CD8-positive, alpha-beta memory T cell (primary cell): ENCODE measurements around the gene C2CD4C. TPM values are rescaled to one million over a fixed set of nuclear protein-coding genes. Genes with fewer than 3 reads are reported as not detected.
"Not testable (repeated sequence)": the region's sequence is repeated elsewhere in the genome, so short reads cannot be mapped to it uniquely, and the experiment has no call there.

Experiments used
- CTCF ChIA-PET: fragments of 350-600 bp; sonication (Branson Sonifier 250); formaldehyde crosslinking; loops from one replicate; lab custom pipeline; 2021; ENCODE audit warnings: antibody characterized with exemption; lab: Charles Lee
- POLR2A ChIA-PET: fragments of 350-600 bp; sonication (Branson Sonifier 250); formaldehyde crosslinking; loops from one replicate; lab custom pipeline; 2021; ENCODE audit warnings: antibody characterized with exemption; lab: Charles Lee
- DNase-seq, 5 donors: peaks; one replicate each; pipeline versions ENCODE4 v3.0.0 to v3.0.0-alpha.2; 2020 to 2022; ENCODE audit warnings: mixed read lengths in 1 of 5
- H3K27ac ChIP-seq: one replicate; pipeline ENCODE4 v1.7.0; 2013; ENCODE audit warnings: low read depth, mild to moderate bottlenecking, low read length, moderate library complexity
- H3K27me3 ChIP-seq: 2 replicates; pipeline ENCODE4 v1.7.0; 2013; ENCODE audit warnings: low read length, mild to moderate bottlenecking; ENCODE audit not compliant: insufficient read depth, poor library complexity, severe bottlenecking
- H3K36me3 ChIP-seq: 2 replicates; pipeline ENCODE4 v1.7.0; 2013; ENCODE audit warnings: mild to moderate bottlenecking, low read length, moderate library complexity; ENCODE audit not compliant: insufficient read depth
- H3K4me1 ChIP-seq: 2 replicates; pipeline ENCODE4 v1.7.0; 2013; ENCODE audit warnings: mild to moderate bottlenecking, low read length, moderate library complexity; ENCODE audit not compliant: insufficient read depth
- H3K4me3 ChIP-seq: 2 replicates; pipeline ENCODE4 v1.7.0; 2013; ENCODE audit warnings: mild to moderate bottlenecking, low read length
- H3K9me3 ChIP-seq: 2 replicates; pipeline ENCODE4 v1.7.0; 2013; ENCODE audit warnings: mild to moderate bottlenecking, low read length
- H3K27ac Mint-ChIP-seq, 8 donors: one replicate each; pipeline ENCODE4 v1.8.0; 2020 to 2021; ENCODE audit warnings: mixed read lengths in 8 of 8, mild to moderate bottlenecking in 6 of 8, inconsistent platforms in 3 of 8, moderate library complexity in 3 of 8
- H3K27me3 Mint-ChIP-seq, 2 donors: one replicate each; pipeline ENCODE4 v1.8.0; 2020 to 2021; ENCODE audit warnings: mixed read lengths in 2 of 2, mild to moderate bottlenecking in 1 of 2, moderate library complexity in 1 of 2
- H3K36me3 Mint-ChIP-seq, 3 donors: one replicate each; pipeline ENCODE4 v1.8.0; 2020 to 2021; ENCODE audit warnings: mixed read lengths in 3 of 3, inconsistent platforms in 1 of 3, mild to moderate bottlenecking in 1 of 3
- H3K4me1 Mint-ChIP-seq, 3 donors: one replicate each; pipeline ENCODE4 v1.8.0; 2020 to 2021; ENCODE audit warnings: mixed read lengths in 3 of 3, inconsistent platforms in 1 of 3, mild to moderate bottlenecking in 1 of 3
- H3K4me3 Mint-ChIP-seq, 7 donors: one replicate each; pipeline ENCODE4 v1.8.0; 2020 to 2021; ENCODE audit warnings: mixed read lengths in 7 of 7, mild to moderate bottlenecking in 6 of 7, moderate library complexity in 4 of 7, inconsistent platforms in 2 of 7
- H3K9me3 Mint-ChIP-seq, 5 donors: one replicate each; pipeline ENCODE4 v1.8.0; 2020 to 2022; ENCODE audit warnings: mixed read lengths in 5 of 5, mild to moderate bottlenecking in 3 of 5, moderate library complexity in 2 of 5, inconsistent platforms in 1 of 5
- polyA plus RNA-seq: library from polyadenylated mRNA; unstranded; fragments of 300-500 nt; fragmentation: Illumina TruSeq; gene quantifications from one replicate; pipeline ENCODE4 v1.2.3, GENCODE V29; 2021
- total RNA-seq, 2 experiments: library from RNA; stranded (reverse); gene quantifications; one replicate each; pipeline ENCODE4 v1.2.3, GENCODE V29; 2021

Gene C2CD4C
- total and polyA plus RNA-seq, 3 experiments from 2014 or later: not detected

DNA sequence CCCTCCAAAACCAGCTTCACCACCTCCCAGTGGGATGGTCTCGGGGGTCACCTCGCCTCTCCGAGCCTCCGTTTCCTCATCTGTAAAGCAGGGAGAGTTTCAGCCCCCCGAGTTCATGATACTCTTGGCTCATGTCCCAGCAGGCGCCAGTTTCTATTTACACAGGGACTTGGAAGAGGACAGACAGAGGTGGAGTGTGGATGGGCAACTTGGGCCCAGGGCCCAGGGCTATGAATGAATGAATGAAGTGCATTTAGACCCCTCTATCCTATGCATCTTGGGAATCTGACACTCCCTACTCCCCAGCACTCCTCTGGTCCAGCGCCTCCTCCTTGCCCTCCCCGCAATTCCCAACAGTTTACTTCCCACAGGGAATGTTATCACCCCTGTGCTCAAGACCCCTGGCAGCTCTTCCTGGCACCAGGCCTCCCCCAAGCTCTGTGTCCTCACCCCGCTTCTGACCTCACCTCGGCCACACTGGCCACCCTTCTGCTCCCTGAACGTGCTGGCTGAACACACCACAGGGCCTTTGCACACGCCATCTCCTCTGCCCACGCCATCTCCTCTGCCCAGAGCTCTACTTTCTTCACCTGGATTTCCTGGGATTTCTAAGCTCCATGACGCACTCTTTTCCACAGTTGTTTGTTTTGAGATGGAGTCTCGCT lies 4.9 kb upstream of the C2CD4C start:
- Mint-ChIP-seq H3K4me3 (no peak overlapping the region), H3K27ac (no peak overlapping the region), H3K4me1 (peaks cover 6 to 7% (median 6%) of the 10 kb centered on the region in 3 donors), H3K27me3 (peaks cover 8 to 13% of the 10 kb centered on the region in 2 donors), H3K36me3 (no peaks in the 10 kb centered on the region), H3K9me3 (peaks cover 0 to 2% (median 0%) of the 10 kb centered on the region in 5 donors)
- ChIA-PET CTCF (no interaction called here), POLR2A (no interaction called here)
- Histone ChIP-seq H3K9me3 (no peaks in the 10 kb centered on the region), H3K4me3 (no peak overlapping the region), H3K4me1 (peaks cover 6% of the 10 kb centered on the region), H3K27ac (no peak overlapping the region), H3K27me3 (peaks cover 13% of the 10 kb centered on the region), H3K36me3 (no peaks in the 10 kb centered on the region)
- DNase-seq: peak in 1 of 5 donors; percentile 32

DNA sequence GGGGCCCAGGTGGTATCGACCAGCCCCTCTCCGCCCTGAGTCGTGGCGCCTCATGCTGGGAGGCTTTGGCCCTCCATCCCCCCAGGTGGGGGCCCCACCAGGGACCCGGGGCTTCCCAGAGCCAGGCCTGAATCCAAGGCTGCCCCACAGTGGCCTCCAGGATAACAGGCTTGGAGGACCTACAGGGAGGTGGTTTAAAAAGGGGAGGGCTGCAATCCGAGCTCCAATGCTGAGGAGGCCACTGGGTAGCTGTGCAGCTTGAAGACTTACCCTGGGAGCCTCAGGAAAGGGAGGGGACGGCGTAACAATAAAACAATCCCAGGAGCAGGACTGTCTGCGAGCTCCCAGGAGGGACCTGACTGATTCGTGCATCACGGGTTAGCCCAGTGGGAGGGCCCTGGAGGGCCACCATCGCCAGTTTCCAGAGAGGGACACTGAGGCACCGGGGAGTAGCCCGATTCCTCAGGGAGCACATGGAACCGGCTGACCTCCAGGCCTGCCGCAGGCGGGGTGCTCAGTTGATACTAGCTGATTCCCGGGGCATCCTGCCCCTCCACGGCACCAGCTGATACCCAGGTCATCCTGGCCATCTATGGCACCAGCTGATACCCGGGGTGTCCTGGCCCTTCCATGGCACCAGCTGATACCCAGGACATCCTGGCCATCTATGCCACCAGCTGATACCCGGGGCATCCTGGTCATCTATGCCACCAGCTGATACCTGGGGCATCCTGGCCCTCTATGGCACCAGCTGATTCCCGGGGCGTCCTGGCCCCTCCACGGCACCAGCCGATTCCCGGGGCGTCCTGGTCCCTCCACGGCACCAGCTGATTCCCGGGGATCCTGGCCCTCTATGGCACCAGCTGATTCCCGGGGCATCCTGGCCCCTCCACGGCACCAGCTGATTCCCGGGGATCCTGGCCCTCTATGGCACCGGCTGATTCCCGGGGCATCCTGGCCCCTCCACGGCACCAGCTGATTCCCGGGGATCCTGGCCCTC lies 3.7 kb upstream of the C2CD4C start:
- no peaks in the 10 kb centered on the region for H3K36me3 Mint-ChIP-seq
- peak in 1 of 5 donors; percentile 15 for DNase-seq
- H3K27ac Mint-ChIP-seq: no peak overlapping the region
- peaks cover 6 to 7% (median 6%) of the 10 kb centered on the region in 3 donors for H3K4me1 Mint-ChIP-seq
- Histone ChIP-seq H3K4me3 (no peak overlapping the region), H3K36me3 (no peaks in the 10 kb centered on the region), H3K27ac (no peak overlapping the region), H3K9me3 (no peaks in the 10 kb centered on the region), H3K27me3 (peaks cover 13% of the 10 kb centered on the region), H3K4me1 (peaks cover 6% of the 10 kb centered on the region)
- POLR2A ChIA-PET: no interaction called here
- peaks cover 0 to 2% (median 0%) of the 10 kb centered on the region in 5 donors for H3K9me3 Mint-ChIP-seq
- peaks cover 8 to 13% of the 10 kb centered on the region in 2 donors for H3K27me3 Mint-ChIP-seq
- H3K4me3 Mint-ChIP-seq: no peak overlapping the region
- CTCF ChIA-PET: no interaction called here

DNA sequence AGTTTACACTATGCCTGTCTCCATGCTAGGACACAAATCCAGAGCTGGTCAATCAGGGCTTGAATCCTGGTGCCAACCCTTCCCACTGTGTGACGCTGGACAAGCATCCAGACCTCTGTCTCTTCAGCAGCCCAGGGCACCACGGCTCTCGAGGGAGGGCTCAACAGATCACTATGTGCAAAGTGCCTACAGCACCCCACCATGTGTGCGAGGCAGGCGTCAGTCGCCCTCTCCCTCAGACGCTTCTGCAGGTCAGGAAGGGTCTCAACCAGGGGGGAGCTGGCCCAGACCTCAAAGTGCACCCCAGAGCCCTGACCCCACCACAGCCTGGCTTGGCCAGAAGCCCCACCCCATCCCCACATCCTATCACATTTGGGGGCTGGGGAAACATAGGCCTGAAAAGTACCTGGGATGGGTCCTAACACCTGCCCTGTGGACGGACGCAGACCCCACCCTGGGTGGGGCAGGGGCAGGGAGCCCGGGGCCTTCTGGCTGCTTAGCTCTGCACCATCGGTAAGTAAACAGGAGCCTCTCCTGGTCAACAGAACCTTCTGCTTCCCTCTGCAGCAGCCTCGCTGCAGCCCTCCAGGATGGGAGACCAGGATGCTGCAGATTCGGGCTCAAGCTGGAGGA lies 2.9 kb upstream of the C2CD4C start:
- Mint-ChIP-seq H3K9me3 (peaks cover 0 to 2% (median 0%) of the 10 kb centered on the region in 5 donors), H3K4me3 (no peak overlapping the region), H3K27me3 (peaks cover 8 to 13% of the 10 kb centered on the region in 2 donors), H3K36me3 (no peaks in the 10 kb centered on the region), H3K4me1 (peaks cover 6 to 7% (median 6%) of the 10 kb centered on the region in 3 donors), H3K27ac (no peak overlapping the region)
- no peak overlapping the region for H3K27ac ChIP-seq
- H3K4me3 ChIP-seq: no peak overlapping the region
- no peaks in the 10 kb centered on the region for H3K36me3 ChIP-seq
- no peaks in the 10 kb centered on the region for H3K9me3 ChIP-seq
- ChIA-PET CTCF (no interaction called here), POLR2A (no interaction called here)
- peak in 1 of 5 donors; percentile 21 for DNase-seq
- H3K4me1 ChIP-seq: peaks cover 6% of the 10 kb centered on the region
- H3K27me3 ChIP-seq: peaks cover 13% of the 10 kb centered on the region

- H3K4me3 Mint-ChIP-seq, H3K9me3 ChIP-seq, H3K9me3 Mint-ChIP-seq, POLR2A ChIA-PET, H3K27ac Mint-ChIP-seq, H3K36me3 ChIP-seq, H3K4me3 ChIP-seq, H3K27ac ChIP-seq, CTCF ChIA-PET, H3K4me1 ChIP-seq, H3K4me1 Mint-ChIP-seq, H3K36me3 Mint-ChIP-seq: not testable (repeated sequence)
- DNase-seq: peak in 1 of 5 donors; percentile 26
- H3K27me3 ChIP-seq: peaks cover 13% of the 10 kb centered on the region
- peaks cover 8 to 13% of the 10 kb centered on the region in 2 donors for H3K27me3 Mint-ChIP-seq
Observed at GRCh38 chr19:411121-411722, 2.3 kb upstream of the C2CD4C start.

GRCh38 chr19:410243-410781 lies 1.4 kb upstream of the C2CD4C start:
- peak in 1 of 5 donors; percentile 39 for DNase-seq
- Histone ChIP-seq H3K4me1 (peaks cover 6% of the 10 kb centered on the region), H3K27ac (no peak overlapping the region), H3K9me3 (no peaks in the 10 kb centered on the region), H3K4me3 (no peak overlapping the region), H3K27me3 (peaks cover 13% of the 10 kb centered on the region), H3K36me3 (no peaks in the 10 kb centered on the region)
- POLR2A ChIA-PET: interaction anchor here (0.6 kb wide), 1 partner anchor 16 kb away, joined by 4 read pairs; no protein-coding TSS in a partner anchor
- H3K9me3 Mint-ChIP-seq: peaks cover 0 to 2% (median 0%) of the 10 kb centered on the region in 5 donors
- H3K4me3 Mint-ChIP-seq: no peak overlapping the region
- no peak overlapping the region for H3K27ac Mint-ChIP-seq
- H3K4me1 Mint-ChIP-seq: peaks cover 6 to 7% (median 6%) of the 10 kb centered on the region in 3 donors
- no peaks in the 10 kb centered on the region for H3K36me3 Mint-ChIP-seq
- H3K27me3 Mint-ChIP-seq: peaks cover 8 to 18% of the 10 kb centered on the region in 2 donors
- CTCF ChIA-PET: no interaction called here

- POLR2A ChIA-PET: interaction anchor here (0.6 kb wide), 1 partner anchor 17 kb away, joined by 4 read pairs; no protein-coding TSS in a partner anchor
- peak in 1 of 5 donors; percentile 40 for DNase-seq
- Histone ChIP-seq H3K27me3 (peaks cover 13% of the 10 kb centered on the region), H3K9me3 (no peaks in the 10 kb centered on the region), H3K4me1 (peaks cover 6% of the 10 kb centered on the region), H3K4me3 (peak overlapping the region; percentile 15), H3K36me3 (no peaks in the 10 kb centered on the region), H3K27ac (no peak overlapping the region)
- Mint-ChIP-seq H3K27me3 (peaks cover 11 to 21% of the 10 kb centered on the region in 2 donors), H3K9me3 (peaks cover 0 to 2% (median 0%) of the 10 kb centered on the region in 5 donors), H3K27ac (peak overlapping the region in 6 of 8 donors; percentile 45 to 80 (median 56)), H3K4me3 (peak overlapping the region; percentile 56 to 91 (median 86)), H3K36me3 (no peaks in the 10 kb centered on the region), H3K4me1 (peaks cover 6 to 7% (median 6%) of the 10 kb centered on the region in 3 donors)
- CTCF ChIA-PET: no interaction called here
Observed at GRCh38 chr19:409516-410242, 732 bp upstream of the C2CD4C start.

GRCh38 chr19:408441-408901 lies 476 bp downstream of the C2CD4C start:
- no peak overlapping the region for H3K27ac Mint-ChIP-seq
- peaks cover 11 to 24% of the 10 kb centered on the region in 2 donors for H3K27me3 Mint-ChIP-seq
- H3K36me3 ChIP-seq: no peaks in the 10 kb centered on the region
- H3K27me3 ChIP-seq: peaks cover 13% of the 10 kb centered on the region
- no peak overlapping the region for H3K27ac ChIP-seq
- H3K36me3 Mint-ChIP-seq: no peaks in the 10 kb centered on the region
- ChIA-PET POLR2A (no interaction called here), CTCF (no interaction called here)
- no peaks in the 10 kb centered on the region for H3K9me3 ChIP-seq
- DNase-seq: peak in 1 of 5 donors; percentile 44
- peaks cover 0 to 2% (median 0%) of the 10 kb centered on the region in 5 donors for H3K9me3 Mint-ChIP-seq
- H3K4me1 ChIP-seq: peaks cover 6% of the 10 kb centered on the region
- no peak overlapping the region for H3K4me3 Mint-ChIP-seq
- peaks cover 6 to 7% (median 6%) of the 10 kb centered on the region in 3 donors for H3K4me1 Mint-ChIP-seq
- H3K4me3 ChIP-seq: no peak overlapping the region
